Measurements from ENCODE around the gene ABTB1. TPM values are rescaled to one million over a fixed set of nuclear protein-coding genes. Genes with fewer than 3 reads are reported as not detected.
A peak's percentile ranks its signal among the peaks of the same experiment; 100 is the strongest.

ABTB1 gene
- 34.2 TPM for total RNA-seq
- long read RNA-seq, transcript ABTB1-202 (12 exons, 1,961 nt): minor isoform, 13 of 67 reads
- long read RNA-seq, transcript ABTB1-201 (12 exons, 1,965 nt): major isoform, 24 of 67 reads
- long read RNA-seq, partial matches to known transcripts: 8 of 67 reads
- long read RNA-seq, other reads (novel, unspliced or antisense): 19 of 67 reads

- ATAC-seq (peak; percentile 93), DNase-seq (peak; percentile 94)
- intact Hi-C loops (cut with micrococcal nuclease): no loop called here
Observed at GRCh38 chr3:127672429-127673190, at the start of gene ABTB1. Gene ABTB1, plus strand, starts transcription at chr3:127672952. Its CDS starts 74 bp downstream, at chr3:127673026.

- DNase-seq: no peak
- no peak for ATAC-seq
- intact Hi-C loops (cut with micrococcal nuclease): no loop called here
Observed at GRCh38 chr3:127624063-127624462, 48.7 kb upstream of the ABTB1 start.

GRCh38 chr3:127625821-127626220 is 46.9 kb upstream of the ABTB1 start:
- intact Hi-C loops (cut with micrococcal nuclease): no loop called here
- DNase-seq (no peak), ATAC-seq (no peak)

GRCh38 chr3:127628426-127628787 is 44.3 kb upstream of the ABTB1 start:
- DNase-seq: no peak
- intact Hi-C loops (cut with micrococcal nuclease): no loop called here
- no peak for ATAC-seq

GRCh38 chr3:127628788-127629466 is 43.8 kb upstream of the ABTB1 start, which contains the start of gene PODXL2:
Gene PODXL2, plus strand, starts transcription at chr3:127629185. Its CDS starts 35 bp downstream, at chr3:127629220.
- ATAC-seq (peak; percentile 86), DNase-seq (peak; percentile 78)
- intact Hi-C loops (cut with micrococcal nuclease): no loop called here

GRCh38 chr3:127629467-127630403 is 43.0 kb upstream of the ABTB1 start:
- DNase-seq: peak; percentile 44
- ATAC-seq: peak; percentile 14
- intact Hi-C loops (cut with micrococcal nuclease): no loop called here

- intact Hi-C loops (cut with micrococcal nuclease): no loop called here
- ATAC-seq (no peak), DNase-seq (no peak)
Observed at GRCh38 chr3:127630811-127631714, 41.7 kb upstream of the ABTB1 start.

- intact Hi-C loops (cut with micrococcal nuclease): no loop called here
- DNase-seq (no peak), ATAC-seq (no peak)
Observed at GRCh38 chr3:127632035-127632820, 40.5 kb upstream of the ABTB1 start.

- no peak for ATAC-seq
- intact Hi-C loops (cut with micrococcal nuclease): no loop called here
Observed at GRCh38 chr3:127634653-127635052, 38.1 kb upstream of the ABTB1 start.

GRCh38 chr3:127637546-127637945 is 35.2 kb upstream of the ABTB1 start:
- ATAC-seq: no peak
- no peak for DNase-seq
- intact Hi-C loops (cut with micrococcal nuclease): no loop called here

More at GRCh38 chr3:127634653-127635052, 38.1 kb upstream of the ABTB1 start:
- no peak for DNase-seq

- no peak for ATAC-seq
- intact Hi-C loops (cut with micrococcal nuclease): no loop called here
- no peak for DNase-seq
Observed at GRCh38 chr3:127637971-127638370, 34.8 kb upstream of the ABTB1 start.

GRCh38 chr3:127639173-127640041 is 33.3 kb upstream of the ABTB1 start:
- ATAC-seq: no peak
- no peak for DNase-seq
- intact Hi-C loops (cut with micrococcal nuclease): no loop called here

GRCh38 chr3:127640042-127640355 is 32.8 kb upstream of the ABTB1 start:
- ATAC-seq: no peak
- intact Hi-C loops (cut with micrococcal nuclease): no loop called here
- no peak for DNase-seq

- ATAC-seq (no peak), DNase-seq (no peak)
- intact Hi-C loops (cut with micrococcal nuclease): no loop called here
Observed at GRCh38 chr3:127644641-127645370, 27.9 kb upstream of the ABTB1 start.

GRCh38 chr3:127645371-127646015 is 27.3 kb upstream of the ABTB1 start:
- DNase-seq (no peak), ATAC-seq (no peak)
- intact Hi-C loops (cut with micrococcal nuclease): no loop called here

All from left ventricle myocardium superior (tissue), 1 donor.